K562 (cell line): ENCODE measurements around the gene MBNL2. TPM values are rescaled to one million over a fixed set of nuclear protein-coding genes. Genes with fewer than 3 reads are reported as not detected.

Source experiments
- BDP1 ChIP-seq: IDR thresholded peaks from 3 replicates; pipeline ENCODE4 v1.6.1; 2011; ENCODE audit not compliant: insufficient read length, insufficient read depth
- CEBPG ChIP-seq, 3 experiments: fragments of 200-800 bp in 1 of 3; sonication (Bioruptor generic) in 1 of 3; sonication (generic) in 1 of 3; formaldehyde crosslinking in 1 of 3; IDR thresholded peaks in 2 of 3; conservative IDR thresholded peaks in 1 of 3; 2 replicates each; pipeline versions ENCODE4 v1.6.1 to v1.8.0; 2016 to 2022; ENCODE audit warnings: missing compliant biosample characterization in 2 of 3, missing genetic modification characterization in 2 of 3, mild to moderate bottlenecking in 1 of 3, missing genetic modification reagents in 1 of 3
- CEBPZ ChIP-seq: fragments of 150-350 bp; IDR thresholded peaks from 2 replicates; pipeline ENCODE4 v1.6.1; 2014; ENCODE audit warnings: low read depth, mild to moderate bottlenecking, low read length, borderline replicate concordance
- FOXK1 ChIP-seq: sonication (generic); formaldehyde crosslinking; IDR thresholded peaks from 2 replicates; pipeline ENCODE4 v1.8.0; 2022; ENCODE audit warnings: missing genetic modification reagents, mild to moderate bottlenecking, borderline replicate concordance
- FOXO4 ChIP-seq: fragments of 450-650 bp; formaldehyde crosslinking; IDR thresholded peaks from 2 replicates; pipeline ENCODE4 v1.4.0; 2020; ENCODE audit warnings: mild to moderate bottlenecking, moderate library complexity
- MTA2 ChIP-seq: fragments of 450-650 bp; IDR thresholded peaks from 2 replicates; pipeline ENCODE4 v1.6.1; 2016; ENCODE audit warnings: low read depth
- NFE2L1 ChIP-seq: fragments of 450-650 bp; IDR thresholded peaks from 2 replicates; pipeline ENCODE4 v1.6.1; 2016; ENCODE audit warnings: missing genetic modification characterization, low read depth, mild to moderate bottlenecking, missing compliant biosample characterization, moderate library complexity, borderline replicate concordance
- NFYB ChIP-seq: IDR thresholded peaks from 2 replicates; pipeline ENCODE4 v1.6.1; 2011; ENCODE audit warnings: mild to moderate bottlenecking, moderate library complexity; ENCODE audit not compliant: insufficient read length; ENCODE audit errors: extremely low read depth
- SAP30 ChIP-seq: fragments of 200-600 bp; sonication (generic); IDR thresholded peaks from 2 replicates; pipeline ENCODE4 v1.6.1; 2012; ENCODE audit warnings: borderline replicate concordance, low read depth, mild to moderate bottlenecking, moderate library complexity, low read length, control low read depth, inconsistent platforms; ENCODE audit not compliant: insufficient read depth, poor library complexity, severe bottlenecking
- TFAM ChIP-seq: fragments of 250-450 bp; sonication (Bioruptor Pico); conservative IDR thresholded peaks from 2 replicates; pipeline ENCODE4 v1.5.0; 2021; ENCODE audit warnings: mild to moderate bottlenecking, moderate library complexity
- ZHX1 ChIP-seq: fragments of 150-350 bp; conservative IDR thresholded peaks from 2 replicates; pipeline ENCODE4 v1.6.1; 2014; ENCODE audit warnings: low read length
- ZNF165 ChIP-seq: fragments of 250-450 bp; sonication (Bioruptor Pico); IDR thresholded peaks from 2 replicates; pipeline ENCODE4 v1.4.0; 2020; ENCODE audit warnings: borderline replicate concordance
- polyA plus RNA-seq, 8 experiments: library from polyadenylated mRNA; depleted of rRNA in 4 of 8; stranded (reverse) in 5 of 8; unstranded in 3 of 8; fragments of >200 nt; fragmentation: Nextera tagmentation in 2 of 8; fragmentation: Illumina TruSeq in 1 of 8; extraction: Ambion mirVana in 2 of 8; extraction: Trizol in 1 of 8; gene quantifications; 2 replicates each; pipeline versions ENCODE4 v1.2.1 to v1.2.3, GENCODE V29; 2011 to 2014; ENCODE audit warnings: inconsistent platforms in 1 of 8, missing spikeins in 1 of 8
- total RNA-seq, 7 experiments: library from RNA; depleted of rRNA in 6 of 7; stranded (reverse); fragments of >200 nt in 6 of 7; fragmentation: Illumina TruSeq in 2 of 7; extraction: Trizol in 2 of 7; gene quantifications; 2 replicates each; pipeline versions ENCODE4 v1.2.1 to v1.2.3, GENCODE V29; 2011 to 2021; ENCODE audit warnings: low replicate concordance in 1 of 7

Gene MBNL2
- total and polyA plus RNA-seq, 9 of the 15 experiments (the other 6 are each of a cell fraction or from before 2014, with no cell fraction given): 7.0 to 24.8 (median 13.8) TPM

- TF ChIP-seq ZHX1 (no peak), CEBPG (CRISPR knock-in tag; IDR thresholded peaks at IDR 0.05) (no peak), CEBPG (tag; conservative IDR thresholded peaks at IDR 0.05 in 1 of 2, IDR thresholded peaks at IDR 0.05 in 1 of 2) (peak; percentile 49 to 80), ZNF165 (CRISPR knock-in tag) (no peak), FOXO4 (CRISPR knock-in tag) (no peak), SAP30 (no peak), NFYB (no peak), NFE2L1 (tag) (no peak), TFAM (CRISPR knock-in tag) (no peak), BDP1 (no peak), FOXK1 (no peak), CEBPZ (no peak), MTA2 (no peak)
These were observed 36.0 kb downstream of the MBNL2 start (continued) for GRCh38 chr13:97257800-97258799.
